Thyroid gland (tissue), 4 donors: Measurements from ENCODE around the gene CLEC3A. TPM values are rescaled to one million over a fixed set of nuclear protein-coding genes. Genes with fewer than 3 reads are reported as not detected.

Source experiments
- DNase-seq, 2 donors: peaks; one replicate each; pipeline ENCODE4 v3.0.0-alpha.2; 2019
- H3K27ac ChIP-seq, 3 donors: fragments of 200-600 bp; sonication (generic); 1 replicate in 2 of 3; 2 replicates in 1 of 3; pipeline ENCODE4 v1.5.1; 2016 to 2019; ENCODE audit warnings: mild to moderate bottlenecking in 1 of 3, moderate library complexity in 1 of 3
- H3K27me3 ChIP-seq: fragments of 200-600 bp; sonication (generic); one replicate; pipeline ENCODE4 v1.5.1; 2019
- H3K36me3 ChIP-seq, 2 donors: fragments of 200-600 bp; sonication (generic); one replicate each; pipeline ENCODE4 v1.5.1; 2016 to 2019
- H3K4me1 ChIP-seq, 2 donors: fragments of 200-600 bp; sonication (generic); one replicate each; pipeline ENCODE4 v1.5.1; 2017 to 2019
- H3K4me3 ChIP-seq, 3 donors: fragments of 200-600 bp; sonication (generic); replicated peaks in 1 of 3; 1 replicate in 2 of 3; 2 replicates in 1 of 3; pipeline ENCODE4 v1.5.1; 2016; ENCODE audit warnings: mild to moderate bottlenecking in 1 of 3
- H3K9me3 ChIP-seq: fragments of 200-600 bp; sonication (generic); one replicate; pipeline ENCODE4 v1.5.1; 2017
- POLR2A ChIP-seq, 2 donors: fragments of 450-650 bp; IDR thresholded peaks; one replicate each; pipeline ENCODE4 v1.6.1; 2017; ENCODE audit warnings: antibody characterized with exemption in 2 of 2, mild to moderate bottlenecking in 2 of 2, moderate library complexity in 1 of 2
- WGBS, 2 donors: methylation state at CpG; one replicate each; pipeline ENCODE4 v1.1.5; 2017; 5-methylcytosine and 5-hydroxymethylcytosine counted together
- intact Hi-C: fragments of 100-400 bp; cut with DNase I; formaldehyde crosslinking; loops from one replicate; pipeline ENCODE4 v1.15.1; 2023
- total RNA-seq, 4 donors: library from RNA; depleted of rRNA; stranded (reverse); fragments of >200 nt; gene quantifications; one replicate each; pipeline ENCODE4 v1.2.3, GENCODE V29; 2016
- TF ChIP-seq, protein P1 (sequence below), 6 experiments: fragments of 200-600 bp in 3 of 6; fragments of 450-650 bp in 3 of 6; sonication (generic) in 3 of 6; IDR thresholded peaks; one replicate each; pipeline ENCODE4 v1.5.1; 2016 to 2019; ENCODE audit warnings: antibody characterized with exemption in 6 of 6, mild to moderate bottlenecking in 2 of 6, inconsistent platforms in 1 of 6, moderate library complexity in 1 of 6

CLEC3A gene
- total RNA-seq, 4 donors from 2014 or later, result not detected

DNA sequence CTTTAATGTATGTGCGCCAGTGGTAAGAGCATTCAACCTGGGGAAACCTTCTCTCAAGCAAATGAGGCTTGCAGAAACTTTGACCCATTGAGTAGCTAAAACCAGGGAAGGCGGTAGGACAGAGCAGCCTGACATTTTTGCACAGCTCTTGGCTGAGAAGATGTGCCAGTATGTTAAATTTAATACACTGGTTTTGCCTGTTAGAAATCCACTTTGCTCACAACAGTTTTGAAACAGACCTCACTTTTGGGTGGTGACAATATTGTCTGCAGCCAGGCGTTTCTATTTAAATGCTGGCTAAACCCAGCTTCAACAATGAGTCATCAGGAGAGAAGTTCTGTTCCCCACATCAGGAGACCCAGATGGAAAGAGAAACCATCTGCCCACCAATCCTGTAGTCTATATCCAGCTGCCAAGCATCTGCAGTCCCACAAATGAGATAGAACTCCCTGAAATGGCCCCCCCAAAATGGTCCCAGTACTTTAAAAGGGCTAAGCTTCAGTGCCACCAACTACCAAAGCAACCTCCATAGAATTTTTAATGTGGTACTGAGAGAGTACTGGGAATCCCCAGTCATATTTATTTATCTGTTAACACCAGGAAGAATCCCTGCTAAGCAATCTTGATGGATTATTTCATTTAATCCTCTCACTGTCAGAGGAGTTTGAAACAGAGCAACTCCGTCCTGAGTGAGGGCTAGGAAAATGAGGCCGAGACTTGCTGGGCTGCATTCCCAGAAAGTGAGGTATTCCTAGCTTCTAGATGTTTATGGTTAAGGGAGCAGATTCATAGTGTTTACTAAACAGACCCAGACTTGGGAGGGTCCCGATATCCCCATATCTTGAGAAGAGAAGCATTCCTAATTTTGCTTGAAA lies 29.0 kb upstream of the CLEC3A start:
- WGBS, 2 donors, result 42 to 58% methylated on average over 6 of the region's 6 CpGs
- Histone ChIP-seq H3K9me3 (no peaks in the 10 kb centered on the region), H3K27ac (no peak overlapping the region), H3K4me1 (no peaks in the 10 kb centered on the region), H3K4me3 (no peak overlapping the region), H3K36me3 (no peaks in the 10 kb centered on the region), H3K27me3 (no peaks in the 10 kb centered on the region)
- no peak for DNase-seq
- TF ChIP-seq POLR2A (IDR thresholded peaks at IDR 0.05), result no peak
- TF ChIP-seq, protein P1, sequence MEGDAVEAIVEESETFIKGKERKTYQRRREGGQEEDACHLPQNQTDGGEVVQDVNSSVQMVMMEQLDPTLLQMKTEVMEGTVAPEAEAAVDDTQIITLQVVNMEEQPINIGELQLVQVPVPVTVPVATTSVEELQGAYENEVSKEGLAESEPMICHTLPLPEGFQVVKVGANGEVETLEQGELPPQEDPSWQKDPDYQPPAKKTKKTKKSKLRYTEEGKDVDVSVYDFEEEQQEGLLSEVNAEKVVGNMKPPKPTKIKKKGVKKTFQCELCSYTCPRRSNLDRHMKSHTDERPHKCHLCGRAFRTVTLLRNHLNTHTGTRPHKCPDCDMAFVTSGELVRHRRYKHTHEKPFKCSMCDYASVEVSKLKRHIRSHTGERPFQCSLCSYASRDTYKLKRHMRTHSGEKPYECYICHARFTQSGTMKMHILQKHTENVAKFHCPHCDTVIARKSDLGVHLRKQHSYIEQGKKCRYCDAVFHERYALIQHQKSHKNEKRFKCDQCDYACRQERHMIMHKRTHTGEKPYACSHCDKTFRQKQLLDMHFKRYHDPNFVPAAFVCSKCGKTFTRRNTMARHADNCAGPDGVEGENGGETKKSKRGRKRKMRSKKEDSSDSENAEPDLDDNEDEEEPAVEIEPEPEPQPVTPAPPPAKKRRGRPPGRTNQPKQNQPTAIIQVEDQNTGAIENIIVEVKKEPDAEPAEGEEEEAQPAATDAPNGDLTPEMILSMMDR (IDR thresholded peaks at IDR 0.05), result no peak
- intact Hi-C loops, result no loop called here

DNA sequence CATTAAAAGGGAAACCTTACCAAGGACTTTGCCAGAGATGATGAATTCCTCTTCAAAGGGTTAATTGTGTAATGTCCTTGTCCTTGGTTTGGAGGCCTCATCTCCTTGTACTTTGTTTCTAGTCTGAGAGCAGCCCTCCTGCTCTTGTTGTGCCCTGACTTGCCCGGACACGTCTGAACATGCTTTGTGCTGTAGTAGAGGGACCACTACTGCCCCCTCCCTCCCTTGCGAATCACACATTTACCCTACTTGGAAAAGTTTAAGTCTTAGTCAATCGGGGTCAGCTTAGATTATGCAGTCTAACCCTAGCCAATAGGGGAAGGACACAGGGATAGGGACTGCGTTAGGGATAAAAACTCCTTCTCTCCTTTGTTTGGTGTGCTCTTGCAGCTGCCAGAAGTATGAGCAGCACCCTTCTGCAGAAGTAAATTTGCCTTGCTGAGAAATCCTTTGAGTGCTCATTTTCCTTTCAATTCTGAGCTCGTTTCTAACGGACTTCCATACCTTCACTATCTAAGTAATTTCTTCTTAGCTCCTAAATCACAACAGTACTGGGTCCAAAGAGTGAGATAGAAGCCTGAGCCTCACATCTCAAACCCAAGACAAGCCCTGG lies 26.4 kb upstream of the CLEC3A start:
- Histone ChIP-seq H3K27ac (no peak overlapping the region), H3K4me3 (no peak overlapping the region), H3K27me3 (no peaks in the 10 kb centered on the region), H3K4me1 (no peaks in the 10 kb centered on the region), H3K9me3 (no peaks in the 10 kb centered on the region), H3K36me3 (no peaks in the 10 kb centered on the region)
- 88 to 94% methylated on average over 7 of the region's 7 CpGs for WGBS, 2 donors
- intact Hi-C loops, result no loop called here
- no peak for DNase-seq
- TF ChIP-seq, protein P1 (IDR thresholded peaks at IDR 0.05), result no peak
- TF ChIP-seq POLR2A (IDR thresholded peaks at IDR 0.05), result no peak

DNA sequence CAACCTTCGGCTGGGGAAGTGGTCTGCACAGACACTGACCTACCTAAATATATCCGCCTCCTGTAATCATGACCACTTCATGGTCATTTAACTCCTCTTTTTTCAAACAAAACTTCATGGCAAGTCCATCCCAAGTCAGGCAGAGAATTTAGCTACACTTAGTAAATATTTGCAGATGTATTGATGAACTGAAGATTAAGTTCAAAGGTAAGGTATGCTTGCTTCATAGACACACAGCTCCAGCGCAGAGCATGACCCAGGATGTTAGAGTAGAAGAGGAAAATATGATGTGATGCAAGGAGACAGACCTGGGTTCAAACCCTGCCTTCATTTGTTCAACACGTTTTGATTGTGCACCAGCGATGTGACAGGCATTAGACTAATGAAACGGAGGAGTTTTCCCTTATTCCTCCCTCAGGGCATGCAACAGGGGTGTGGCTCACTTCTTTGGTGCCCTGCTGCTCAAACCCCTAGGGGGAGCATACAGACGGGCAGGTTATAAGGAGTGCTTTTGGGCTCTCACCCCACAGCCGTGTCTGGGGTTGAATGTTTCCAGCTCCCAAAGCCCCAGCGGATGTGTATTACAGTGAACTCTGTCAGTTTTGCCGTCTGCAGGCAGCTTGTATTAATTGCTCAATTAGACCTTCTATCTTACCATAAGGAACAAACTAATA lies 23.9 kb upstream of the CLEC3A start:
- intact Hi-C loops, result no loop called here
- WGBS, 2 donors, result 72 to 80% methylated on average over 9 to 10 of the region's 10 CpGs

DNA sequence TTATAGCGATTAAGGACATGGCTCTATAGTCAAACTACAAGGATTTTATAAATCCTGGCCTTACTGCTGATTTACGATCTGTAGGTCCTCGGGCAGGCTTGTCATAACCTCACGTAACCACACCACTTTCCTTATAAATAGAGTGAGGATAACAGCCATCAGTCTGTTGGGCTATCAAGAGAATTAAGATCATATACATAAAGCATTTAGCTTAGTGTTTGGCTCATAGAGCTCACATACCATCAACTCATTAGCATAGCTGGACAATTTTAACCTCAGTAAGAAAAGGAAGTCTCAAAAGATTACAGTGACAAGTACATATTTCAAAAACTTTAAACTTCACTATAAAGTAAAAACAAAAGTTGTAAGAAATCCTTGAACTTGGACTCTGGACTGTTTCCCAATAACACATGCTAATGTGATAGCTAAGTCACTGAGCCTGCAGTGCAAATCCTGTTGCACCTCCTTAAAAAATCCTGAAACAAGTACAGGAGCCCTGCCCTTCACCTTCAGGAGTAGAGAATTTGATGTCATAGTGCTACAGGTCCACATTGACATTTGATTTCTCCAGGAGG lies 20.8 kb upstream of the CLEC3A start:
- H3K36me3 ChIP-seq, result no peaks in the 10 kb centered on the region
- H3K4me1 ChIP-seq, result peaks cover 0 to 6% of the 10 kb centered on the region in 2 donors
- WGBS, 2 donors, result 82 to 85% methylated on average over 4 of the region's 4 CpGs
- TF ChIP-seq, protein P1 (IDR thresholded peaks at IDR 0.05), result no peak
- TF ChIP-seq POLR2A (IDR thresholded peaks at IDR 0.05), result no peak
- no peaks in the 10 kb centered on the region for H3K27me3 ChIP-seq
- no peak overlapping the region for H3K4me3 ChIP-seq
- H3K27ac ChIP-seq, result no peak overlapping the region
- no peak for DNase-seq
- no peaks in the 10 kb centered on the region for H3K9me3 ChIP-seq
- intact Hi-C loops, result loop anchor here (10.0 kb wide), 1 partner anchor 327 kb away; no protein-coding TSS in a partner anchor

More for the DNA sequence above, 23.9 kb upstream of the CLEC3A start:
- H3K4me1 ChIP-seq, result peaks cover 0 to 6% of the 10 kb centered on the region in 2 donors
- H3K9me3 ChIP-seq, result no peaks in the 10 kb centered on the region
- no peak overlapping the region for H3K27ac ChIP-seq
- no peaks in the 10 kb centered on the region for H3K27me3 ChIP-seq
- no peak overlapping the region for H3K4me3 ChIP-seq
- no peaks in the 10 kb centered on the region for H3K36me3 ChIP-seq
- TF ChIP-seq, protein P1 (IDR thresholded peaks at IDR 0.05), result no peak
- TF ChIP-seq POLR2A (IDR thresholded peaks at IDR 0.05), result no peak
- DNase-seq, result no peak
